Transverse colon (tissue), 4 donors: Measurements from ENCODE around the gene MECR. TPM values are rescaled to one million over a fixed set of nuclear protein-coding genes. Genes with fewer than 3 reads are reported as not detected.

Experiments
- DNase-seq: peaks from one replicate; pipeline ENCODE4 v3.0.0-alpha.2; 2019
- H3K27ac ChIP-seq, 4 donors: fragments of 200-600 bp; sonication (generic); 2 replicates each; pipeline ENCODE4 v1.5.1; 2016 to 2018; ENCODE audit warnings: inconsistent platforms in 4 of 4
- H3K27me3 ChIP-seq: fragments of 200-600 bp; sonication (generic); 2 replicates; pipeline ENCODE4 v1.5.1; 2017; ENCODE audit warnings: inconsistent platforms
- H3K36me3 ChIP-seq, 4 donors: fragments of 200-600 bp; sonication (generic); 2 replicates each; pipeline ENCODE4 v1.5.1; 2017 to 2019; ENCODE audit warnings: inconsistent platforms in 4 of 4
- H3K4me1 ChIP-seq, 4 donors: fragments of 200-600 bp; sonication (generic); 2 replicates each; pipeline ENCODE4 v1.5.1; 2017 to 2020; ENCODE audit warnings: inconsistent platforms in 4 of 4
- H3K4me3 ChIP-seq, 4 donors: fragments of 200-600 bp; sonication (generic); 1 replicate in 1 of 4; 2 replicates in 3 of 4; pipeline versions ENCODE4 v1.5.1 to v1.6.1; 2017 to 2019; ENCODE audit warnings: inconsistent platforms in 4 of 4
- H3K9me3 ChIP-seq, 2 donors: fragments of 200-600 bp; sonication (generic); 2 replicates each; pipeline ENCODE4 v1.5.1; 2017 to 2019; ENCODE audit warnings: inconsistent platforms in 2 of 2
- CTCF ChIP-seq, 5 experiments: fragments of 200-600 bp in 3 of 5; fragments of 450-650 bp in 2 of 5; sonication (generic) in 3 of 5; IDR thresholded peaks; 1 replicate in 2 of 5; 2 replicates in 3 of 5; pipeline ENCODE4 v1.5.1; 2016 to 2017; ENCODE audit warnings: antibody characterized with exemption in 5 of 5, inconsistent platforms in 3 of 5, mild to moderate bottlenecking in 2 of 5, moderate library complexity in 1 of 5
- EP300 ChIP-seq: sonication (generic); formaldehyde crosslinking; IDR thresholded peaks from one replicate; pipeline ENCODE4 v1.6.1; 2017; ENCODE audit warnings: antibody characterized with exemption, low read depth
- POLR2A ChIP-seq: fragments of 450-650 bp; IDR thresholded peaks from one replicate; pipeline ENCODE4 v1.6.1; 2016; ENCODE audit warnings: antibody characterized with exemption, mild to moderate bottlenecking, moderate library complexity
- POLR2AphosphoS5 ChIP-seq, 3 donors: sonication (generic); formaldehyde crosslinking; IDR thresholded peaks; one replicate each; pipeline ENCODE4 v1.6.1; 2016; ENCODE audit warnings: antibody characterized with exemption in 3 of 3
- WGBS, 2 donors: methylation state at CpG; one replicate each; pipeline ENCODE4 v1.1.5; 2018; ENCODE audit warnings: low coverage in 1 of 2; 5-methylcytosine and 5-hydroxymethylcytosine counted together
- in situ Hi-C, 4 donors: fragments of 200-750 bp; cut with MboI; loops; one replicate each; pipeline versions ENCODE4 v1.15.0 to v1.15.1; 2017; ENCODE audit warnings: low sequenced_read_pairs in 3 of 4, low pct_ligation_motif_present in 1 of 4, low pct_unique_long_range_greater_than_20kb in 1 of 4
- intact Hi-C: fragments of 100-400 bp; cut with DNase I; formaldehyde crosslinking; loops from one replicate; pipeline ENCODE4 v1.15.1; 2023; ENCODE audit warnings: low total_unique reads
- total RNA-seq, 4 donors: library from RNA; depleted of rRNA; stranded (reverse); fragments of >200 nt; gene quantifications; one replicate each; pipeline ENCODE4 v1.1.0, GENCODE V29; 2016

The MECR gene
- total RNA-seq, 4 donors from 2014 or later: 5.2 to 16.0 (median 12.2) TPM; not detected in 1

GRCh38 chr1:29166291-29166878 is 64.3 kb downstream of the MECR start:
- DNase-seq: peak; percentile 36
- Histone ChIP-seq H3K9me3 (no peaks in the 10 kb centered on the region), H3K36me3 (peaks cover 0 to 7% (median 4%) of the 10 kb centered on the region in 4 donors), H3K4me1 (peaks cover 27 to 93% (median 42%) of the 10 kb centered on the region in 4 donors), H3K27me3 (no peaks in the 10 kb centered on the region), H3K27ac (peak overlapping the region in 3 of 4 donors; percentile 42 to 64 (median 57)), H3K4me3 (no peak overlapping the region)
- TF ChIP-seq EP300 (no peak), POLR2AphosphoS5 (IDR thresholded peaks at IDR 0.05) (peak in 1 of 3 donors; percentile 31), CTCF (IDR thresholded peaks at IDR 0.05) (no peak)
- intact Hi-C loops: no loop called here
- in situ Hi-C loops: no loop called here
- 41% methylated on average over 9 of the region's 9 CpGs; no CpG with 5 or more reads in 1 of the 2 donors for WGBS, 2 donors

- peaks cover 18 to 84% (median 31%) of the 10 kb centered on the region in 4 donors for H3K4me1 ChIP-seq
- no peak for DNase-seq
- no peaks in the 10 kb centered on the region for H3K9me3 ChIP-seq
- no peak for TF ChIP-seq EP300
- TF ChIP-seq POLR2AphosphoS5 (IDR thresholded peaks at IDR 0.05): no peak
- no peak for TF ChIP-seq POLR2A
- no peak for TF ChIP-seq CTCF (IDR thresholded peaks at IDR 0.05)
- H3K4me3 ChIP-seq: no peak overlapping the region
- no peaks in the 10 kb centered on the region for H3K27me3 ChIP-seq
- 91 to 92% methylated on average over 3 to 4 of the region's 4 CpGs for WGBS, 2 donors
- intact Hi-C loops (no loop called here), in situ Hi-C loops (no loop called here)
- H3K36me3 ChIP-seq: peaks cover 0 to 18% (median 7%) of the 10 kb centered on the region in 4 donors
- H3K27ac ChIP-seq: no peak overlapping the region
Observed at GRCh38 chr1:29164588-29164987, 66.1 kb downstream of the MECR start.

GRCh38 chr1:29162476-29163138 is 68.1 kb downstream of the MECR start:
- no peak overlapping the region for H3K27ac ChIP-seq
- peak; percentile 20 for DNase-seq
- 71 to 76% methylated on average over 8 to 9 of the region's 9 CpGs for WGBS, 2 donors
- in situ Hi-C loops: no loop called here
- TF ChIP-seq EP300 (no peak), POLR2A (no peak)
- intact Hi-C loops: no loop called here
- H3K36me3 ChIP-seq: peaks cover 0 to 38% (median 11%) of the 10 kb centered on the region in 4 donors
- no peaks in the 10 kb centered on the region for H3K27me3 ChIP-seq
- no peaks in the 10 kb centered on the region for H3K9me3 ChIP-seq
- H3K4me3 ChIP-seq: no peak overlapping the region
- peaks cover 18 to 67% (median 30%) of the 10 kb centered on the region in 4 donors for H3K4me1 ChIP-seq

- H3K27ac ChIP-seq: peak overlapping the region in 1 of 4 donors; percentile 14
- DNase-seq: no peak
- intact Hi-C loops: no loop called here
- 38 to 46% methylated on average over 4 of the region's 4 CpGs for WGBS, 2 donors
- in situ Hi-C loops: no loop called here
- no peak overlapping the region for H3K4me3 ChIP-seq
- peaks cover 0 to 44% (median 13%) of the 10 kb centered on the region in 4 donors for H3K36me3 ChIP-seq
- TF ChIP-seq CTCF (IDR thresholded peaks at IDR 0.05): no peak
- peaks cover 21 to 67% (median 28%) of the 10 kb centered on the region in 4 donors for H3K4me1 ChIP-seq
- H3K27me3 ChIP-seq: no peaks in the 10 kb centered on the region
- H3K9me3 ChIP-seq: no peaks in the 10 kb centered on the region
Observed at GRCh38 chr1:29162025-29162424, 68.7 kb downstream of the MECR start.
